GM12891 (cell line): ENCODE data around the gene ZMYND15.

Source experiments
- POLR2A ChIP-seq: IDR thresholded peaks from 2 replicates; pipeline ENCODE4 v1.6.1; 2011; ENCODE audit warnings: low read depth, low read length, control low read depth
- POLR2AphosphoS5 ChIP-seq: IDR thresholded peaks from 2 replicates; pipeline ENCODE4 v1.6.1; 2011; ENCODE audit warnings: low read depth, low read length, control low read depth
- POU2F2 ChIP-seq: IDR thresholded peaks from 2 replicates; pipeline ENCODE4 v1.6.1; 2011; ENCODE audit warnings: low read depth, mild to moderate bottlenecking, control low read depth, low read length, moderate library complexity
- SPI1 ChIP-seq: IDR thresholded peaks from 2 replicates; pipeline ENCODE4 v1.6.1; 2011; ENCODE audit warnings: low read depth, low read length, control low read depth
- TAF1 ChIP-seq: IDR thresholded peaks from 2 replicates; pipeline ENCODE4 v1.6.1; 2011; ENCODE audit warnings: low read depth, low read length, control low read depth

DNA sequence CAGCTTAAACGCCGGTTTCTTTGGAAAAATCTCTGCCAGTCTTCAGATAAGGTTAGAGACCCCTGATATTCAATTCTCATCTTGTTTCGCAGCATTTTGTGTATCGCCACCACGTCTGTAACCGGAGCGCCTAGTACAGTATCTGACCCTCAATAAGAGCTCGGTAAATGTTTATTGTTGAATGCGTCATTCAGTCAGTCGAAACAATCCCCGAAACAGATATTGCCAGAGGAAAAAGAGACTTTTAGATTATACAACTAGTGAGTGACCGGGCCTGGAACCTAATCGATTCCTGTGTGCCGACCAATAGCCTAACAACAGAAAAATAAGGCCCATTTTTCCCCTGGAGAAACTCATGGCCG is 36.3 kb upstream of the ZMYND15 start:
- no peak for TF ChIP-seq POLR2A
- no peak for TF ChIP-seq SPI1
- TF ChIP-seq POLR2AphosphoS5, result no peak
- no peak for TF ChIP-seq POU2F2
- TF ChIP-seq TAF1, result no peak
